Left hindlimb (tissue), 1 donor: ENCODE measurements around the gene TP53I3.
A peak's percentile ranks its signal among the peaks of the same experiment; 100 is the strongest.
"Not testable (repeated sequence)": the region's sequence is repeated elsewhere in the genome, so short reads cannot be mapped to it uniquely, and the experiment has no call there.

ENCODE experiments used
- DNase-seq: peaks from one replicate; pipeline ENCODE4 v3.0.0-alpha.2; 2018

Gene TP53I3

GRCh38 chr2:24051833-24052232 lies 32.8 kb downstream of the TP53I3 start:
- DNase-seq = no peak

GRCh38 chr2:24050041-24050979 lies 34.3 kb downstream of the TP53I3 start:
- peak; percentile 52 for DNase-seq

GRCh38 chr2:24049485-24050021 lies 35.1 kb downstream of the TP53I3 start, which contains the start of gene FKBP1B:
Gene FKBP1B (plus strand): TSS chr2:24049741. CDS start chr2:24049850, 109 bp downstream.
- peak; percentile 74 for DNase-seq

- DNase-seq = no peak
Measured at GRCh38 chr2:24048769-24049484, 35.7 kb downstream of the TP53I3 start.

- DNase-seq = no peak
Measured at GRCh38 chr2:24047703-24048033, 37.0 kb downstream of the TP53I3 start.

GRCh38 chr2:24046930-24047702 lies 37.5 kb downstream of the TP53I3 start, which contains the start of gene WDCP:
Gene WDCP (minus strand): TSS chr2:24047391. CDS start chr2:24039494, 7,897 bp downstream.
- peak; percentile 97 for DNase-seq

GRCh38 chr2:24046599-24046929 lies 38.1 kb downstream of the TP53I3 start:
- no peak for DNase-seq

- DNase-seq = no peak
Measured at GRCh38 chr2:24045511-24046508, 38.8 kb downstream of the TP53I3 start.

- DNase-seq = not testable (repeated sequence)
Measured at GRCh38 chr2:24043133-24043532, 41.5 kb downstream of the TP53I3 start.

- DNase-seq = no peak
Measured at GRCh38 chr2:24040511-24040910, 44.1 kb downstream of the TP53I3 start.

- no peak for DNase-seq
Measured at GRCh38 chr2:24038786-24039499, 45.7 kb downstream of the TP53I3 start.
